Lower lobe of right lung (tissue), 2 donors: ENCODE measurements around the gene ZNF436. TPM values are rescaled to one million over a fixed set of nuclear protein-coding genes. Genes with fewer than 3 reads are reported as not detected.
"Not testable (repeated sequence)": the region's sequence is repeated elsewhere in the genome, so short reads cannot be mapped to it uniquely, and the experiment has no call there.

ENCODE experiments used
- ATAC-seq, 2 donors: fragments of 200-7000 bp; cut with Tn5 transposase; one replicate each; pipeline ENCODE4 v1.9.1; 2020 to 2022; ENCODE audit warnings: mild to moderate bottlenecking in 2 of 2, moderate library complexity in 2 of 2
- DNase-seq: peaks from one replicate; pipeline ENCODE4 v3.0.0-alpha.2; 2020
- H3K27ac ChIP-seq: fragments of 200-600 bp; one replicate; pipeline ENCODE4 v1.8.0; 2022
- H3K27me3 ChIP-seq: fragments of 200-600 bp; one replicate; pipeline ENCODE4 v1.8.0; 2022; ENCODE audit warnings: low read depth
- H3K36me3 ChIP-seq: fragments of 200-600 bp; one replicate; pipeline ENCODE4 v1.8.0; 2022; ENCODE audit warnings: mild to moderate bottlenecking
- H3K4me1 ChIP-seq: fragments of 200-600 bp; one replicate; pipeline ENCODE4 v1.8.0; 2022
- H3K4me3 ChIP-seq: fragments of 200-600 bp; one replicate; pipeline ENCODE4 v1.8.0; 2022; ENCODE audit warnings: mild to moderate bottlenecking
- H3K9me3 ChIP-seq: fragments of 200-600 bp; one replicate; pipeline ENCODE4 v1.8.0; 2022
- intact Hi-C: fragments of 100-400 bp; cut with DNase I; formaldehyde crosslinking; loops from one replicate; pipeline ENCODE4 v1.11.0; 2022
- total RNA-seq: library from RNA; stranded (reverse); fragmentation: NEBNext Ultra II Directional; extraction: Animal tissue kit (Norgen Biotek cat#: 25700); gene quantifications from one replicate; pipeline ENCODE4 v1.2.1, GENCODE V29; 2021
- TF ChIP-seq, protein P1 (sequence below): fragments of 200-600 bp; IDR thresholded peaks from one replicate; pipeline ENCODE4 v1.8.0; 2022; ENCODE audit warnings: antibody characterized with exemption, mild to moderate bottlenecking
- donor health status: DM: no; HTN: yes; CAD: no; lungs with severe emphysema.

The ZNF436 gene
- total RNA-seq, 1 donor from 2014 or later: 11.6 TPM

- peak overlapping the region; percentile 51 for H3K27ac ChIP-seq
- intact Hi-C loops: no loop called here
- H3K36me3 ChIP-seq: peaks cover 10% of the 10 kb centered on the region
- H3K4me3 ChIP-seq: no peak overlapping the region
- no peak for DNase-seq
- no peaks in the 10 kb centered on the region for H3K9me3 ChIP-seq
- peaks cover 34% of the 10 kb centered on the region for H3K4me1 ChIP-seq
- ATAC-seq: peak; percentile 38 to 65
- TF ChIP-seq, protein P1, sequence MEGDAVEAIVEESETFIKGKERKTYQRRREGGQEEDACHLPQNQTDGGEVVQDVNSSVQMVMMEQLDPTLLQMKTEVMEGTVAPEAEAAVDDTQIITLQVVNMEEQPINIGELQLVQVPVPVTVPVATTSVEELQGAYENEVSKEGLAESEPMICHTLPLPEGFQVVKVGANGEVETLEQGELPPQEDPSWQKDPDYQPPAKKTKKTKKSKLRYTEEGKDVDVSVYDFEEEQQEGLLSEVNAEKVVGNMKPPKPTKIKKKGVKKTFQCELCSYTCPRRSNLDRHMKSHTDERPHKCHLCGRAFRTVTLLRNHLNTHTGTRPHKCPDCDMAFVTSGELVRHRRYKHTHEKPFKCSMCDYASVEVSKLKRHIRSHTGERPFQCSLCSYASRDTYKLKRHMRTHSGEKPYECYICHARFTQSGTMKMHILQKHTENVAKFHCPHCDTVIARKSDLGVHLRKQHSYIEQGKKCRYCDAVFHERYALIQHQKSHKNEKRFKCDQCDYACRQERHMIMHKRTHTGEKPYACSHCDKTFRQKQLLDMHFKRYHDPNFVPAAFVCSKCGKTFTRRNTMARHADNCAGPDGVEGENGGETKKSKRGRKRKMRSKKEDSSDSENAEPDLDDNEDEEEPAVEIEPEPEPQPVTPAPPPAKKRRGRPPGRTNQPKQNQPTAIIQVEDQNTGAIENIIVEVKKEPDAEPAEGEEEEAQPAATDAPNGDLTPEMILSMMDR: no peak
- H3K27me3 ChIP-seq: no peaks in the 10 kb centered on the region
Observed at GRCh38 chr1:23376890-23377811, 7.5 kb upstream of the ZNF436 start.

DNA sequence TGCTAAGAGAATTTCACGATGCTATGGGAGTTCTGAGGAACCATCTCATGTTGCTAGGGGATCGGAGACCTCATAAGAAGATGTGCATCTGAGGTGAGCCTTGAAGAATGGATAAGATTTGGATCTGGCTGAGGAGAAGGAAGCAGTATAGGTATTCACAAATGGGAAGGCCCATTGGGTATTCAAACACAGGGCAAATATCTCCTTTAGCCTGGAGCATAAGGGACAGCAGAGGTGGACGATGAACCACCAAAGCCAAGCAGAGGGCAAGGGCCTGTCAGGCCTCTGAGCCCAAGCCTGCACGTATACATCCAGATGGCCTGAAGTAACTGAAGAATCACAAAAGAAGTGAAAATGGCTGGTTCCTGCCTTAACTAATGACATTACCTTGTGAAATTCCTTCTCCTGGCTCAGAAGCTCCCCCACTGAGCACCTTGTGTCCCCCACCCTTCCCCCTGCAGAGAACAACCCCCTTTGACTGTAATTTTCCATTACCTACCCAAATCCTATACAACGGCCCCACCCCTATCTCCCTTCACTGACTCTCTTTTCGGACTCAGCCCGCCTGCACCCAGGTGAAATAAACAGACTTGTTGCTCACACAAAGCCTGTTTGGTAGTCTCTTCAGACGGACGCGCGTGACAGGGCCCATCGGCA lies 4.6 kb upstream of the ZNF436 start:
- H3K36me3 ChIP-seq, intact Hi-C loops, H3K27me3 ChIP-seq, H3K27ac ChIP-seq, H3K4me3 ChIP-seq, H3K9me3 ChIP-seq, DNase-seq, ATAC-seq: not testable (repeated sequence)
- peaks cover 59% of the 10 kb centered on the region for H3K4me1 ChIP-seq

- peaks cover 46% of the 10 kb centered on the region for H3K4me1 ChIP-seq
- H3K9me3 ChIP-seq: no peaks in the 10 kb centered on the region
- H3K27ac ChIP-seq: no peak overlapping the region
- intact Hi-C loops: no loop called here
- TF ChIP-seq, protein P1: no peak
- no peak overlapping the region for H3K4me3 ChIP-seq
- no peaks in the 10 kb centered on the region for H3K27me3 ChIP-seq
- no peaks in the 10 kb centered on the region for H3K36me3 ChIP-seq
- ATAC-seq (no peak), DNase-seq (no peak)
Observed at GRCh38 chr1:23371987-23372880, 2.6 kb upstream of the ZNF436 start.

DNA sequence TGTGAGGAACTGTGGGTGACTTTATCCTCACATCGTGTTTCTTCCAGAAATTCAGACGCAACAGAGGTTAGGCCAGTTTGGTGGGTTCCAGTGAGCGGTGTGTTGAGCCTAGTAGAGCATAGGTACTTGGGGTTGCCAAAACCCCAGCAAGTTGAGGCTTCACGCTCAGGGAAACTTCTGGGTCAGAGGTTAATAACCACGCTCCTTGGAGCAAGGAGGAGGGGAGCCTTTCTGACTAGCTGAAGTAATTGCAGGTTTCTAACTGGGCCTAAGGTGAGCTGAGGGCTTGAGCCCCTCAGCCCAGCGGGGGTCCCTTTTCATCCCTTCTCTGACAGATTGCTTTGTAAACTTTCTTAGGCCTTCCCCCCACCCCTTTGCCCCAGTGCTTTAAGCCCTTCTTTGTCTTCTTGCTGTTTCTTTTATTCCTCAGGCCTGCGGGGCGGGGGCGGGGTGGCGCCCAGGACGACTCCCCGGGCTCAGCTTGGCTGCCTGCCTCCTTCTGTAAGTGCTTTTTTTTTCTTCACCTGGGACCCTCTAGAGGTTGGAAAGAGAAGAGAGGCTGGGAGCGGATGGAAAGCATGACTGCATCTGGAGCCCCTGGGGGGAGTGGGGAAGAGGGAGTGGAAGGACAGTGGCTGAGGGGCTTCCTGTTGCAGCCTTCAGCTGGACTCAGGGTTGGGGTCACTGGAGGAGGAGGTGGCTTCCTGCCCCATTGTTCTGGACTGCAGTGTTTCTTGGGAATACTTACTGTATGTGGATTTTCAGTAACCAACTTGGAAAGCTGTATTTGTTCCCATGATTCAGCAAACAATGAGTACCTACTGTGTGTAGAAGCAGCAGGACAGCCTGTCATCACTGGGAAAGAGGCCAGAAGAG lies 1.3 kb upstream of the ZNF436 start:
- Histone ChIP-seq H3K9me3 (no peaks in the 10 kb centered on the region), H3K4me1 (peaks cover 50% of the 10 kb centered on the region), H3K27ac (peak overlapping the region; percentile 63), H3K27me3 (no peaks in the 10 kb centered on the region), H3K36me3 (no peaks in the 10 kb centered on the region), H3K4me3 (peak overlapping the region; percentile 82)
- TF ChIP-seq, protein P1: no peak
- ATAC-seq (no peak), DNase-seq (no peak)
- intact Hi-C loops: no loop called here

GRCh38 chr1:23370330-23370708 lies 683 bp upstream of the ZNF436 start:
- ATAC-seq: no peak
- intact Hi-C loops: no loop called here
- H3K4me3 ChIP-seq: peak overlapping the region; percentile 82
- H3K36me3 ChIP-seq: peaks cover 5% of the 10 kb centered on the region
- no peaks in the 10 kb centered on the region for H3K9me3 ChIP-seq
- H3K27me3 ChIP-seq: no peaks in the 10 kb centered on the region
- no peak for DNase-seq
- peaks cover 50% of the 10 kb centered on the region for H3K4me1 ChIP-seq
- TF ChIP-seq, protein P1: no peak
- H3K27ac ChIP-seq: peak overlapping the region; percentile 94
